ENCODE measurements around the gene PRICKLE1. TPM values are rescaled to one million over a fixed set of nuclear protein-coding genes. Genes with fewer than 3 reads are reported as not detected.

PRICKLE1 gene
- total RNA-seq, 1 donor from 2014 or later = 4.5 TPM

DNA sequence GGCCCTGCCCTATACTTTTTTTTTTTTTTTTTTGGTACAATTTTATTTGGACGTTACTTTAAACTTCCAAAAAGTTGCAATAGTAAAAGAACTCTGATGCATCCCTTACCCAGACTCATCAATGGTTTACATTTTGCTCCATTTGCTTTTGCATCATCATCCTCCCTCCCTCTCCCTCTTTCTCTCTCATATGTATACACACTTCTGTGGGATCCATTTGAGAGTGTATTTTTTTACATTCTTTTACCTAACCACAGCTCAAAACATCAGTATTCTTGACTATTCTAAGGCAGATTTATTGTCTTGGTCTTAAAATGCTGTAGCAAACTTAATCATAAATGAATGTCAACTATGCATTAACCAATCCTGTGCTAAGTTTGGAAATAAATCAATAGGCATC lies 111.6 kb downstream of the PRICKLE1 start:
- no peak for ATAC-seq (ENCODE audit: low read depth)
- Mint-ChIP-seq H3K4me3 (no peak overlapping the region), H3K27ac (no peak overlapping the region), H3K4me1 (peaks cover 81% of the 10 kb centered on the region), H3K36me3 (ENCODE audit: low read depth) (peaks cover 1% of the 10 kb centered on the region), H3K27me3 (no peaks in the 10 kb centered on the region), H3K9me3 (no peaks in the 10 kb centered on the region)
- no peak for DNase-seq
- POLR2A ChIA-PET = interaction anchor here (0.6 to 2.0 kb wide), 2 partner anchors 9 to 24 kb away, joined by 3 to 16 read pairs; no protein-coding TSS in a partner anchor
- no peak for TF ChIP-seq CTCF (IDR thresholded peaks at IDR 0.05)
- CTCF ChIA-PET = interaction anchor here (2.2 kb wide), 1 partner anchor 9 kb away, joined by 12 read pairs; no protein-coding TSS in a partner anchor
- intact Hi-C loops (cut with micrococcal nuclease) = no loop called here

DNA sequence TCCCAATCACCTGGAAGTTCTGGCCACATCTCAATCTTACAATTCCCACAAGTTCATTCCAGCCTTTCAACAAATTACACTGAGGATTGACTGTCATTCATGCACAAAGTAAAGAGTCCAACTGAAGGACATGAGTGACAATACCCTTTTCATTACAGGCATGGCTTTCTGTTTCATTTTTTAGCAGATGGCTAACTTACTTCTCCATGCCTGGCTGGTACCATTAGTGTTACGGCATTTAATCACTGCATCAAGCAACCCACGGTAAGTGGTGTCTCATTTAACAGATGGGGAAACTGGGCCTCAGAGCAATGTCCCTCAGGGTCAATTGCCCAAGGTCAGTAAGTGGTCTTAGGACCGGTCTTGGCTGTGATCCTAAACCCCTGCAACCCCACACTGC lies 114.4 kb downstream of the PRICKLE1 start:
- Mint-ChIP-seq H3K4me1 (peaks cover 83% of the 10 kb centered on the region), H3K36me3 (ENCODE audit: low read depth) (peaks cover 8% of the 10 kb centered on the region), H3K9me3 (no peaks in the 10 kb centered on the region), H3K27me3 (no peaks in the 10 kb centered on the region), H3K4me3 (peak overlapping the region; percentile 48), H3K27ac (peak overlapping the region; percentile 68)
- intact Hi-C loops (cut with micrococcal nuclease) = no loop called here
- ATAC-seq (ENCODE audit: low read depth) = peak; percentile 67
- TF ChIP-seq CTCF (IDR thresholded peaks at IDR 0.05) = no peak
- POLR2A ChIA-PET = interaction anchor here (1.0 kb wide), 1 partner anchor 8 kb away, joined by 3 read pairs; no protein-coding TSS in a partner anchor
- DNase-seq = no peak
- CTCF ChIA-PET = interaction anchor here (3.5 kb wide), 1 partner anchor 9 kb away, joined by 24 read pairs; no protein-coding TSS in a partner anchor

DNA sequence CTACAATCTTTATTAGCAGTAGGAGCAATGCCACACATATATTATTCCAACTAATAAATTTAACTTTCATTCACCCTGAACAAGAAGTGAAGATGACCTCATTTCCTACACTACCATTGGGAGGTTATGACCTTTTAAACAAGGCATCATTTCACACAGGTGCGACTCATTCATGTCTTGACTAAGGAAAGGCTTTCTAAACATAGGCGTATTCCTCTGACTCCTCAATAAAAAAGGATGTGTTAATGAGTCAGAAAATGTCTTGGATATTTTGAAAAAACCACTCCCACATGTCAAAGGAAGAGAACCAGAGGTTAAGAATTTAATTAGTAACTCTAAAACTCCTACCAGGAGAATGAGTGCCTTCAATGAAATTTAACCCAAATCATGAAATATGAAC lies 115.2 kb downstream of the PRICKLE1 start:
- H3K27me3 Mint-ChIP-seq = no peaks in the 10 kb centered on the region
- H3K9me3 Mint-ChIP-seq = no peaks in the 10 kb centered on the region
- no peak for TF ChIP-seq CTCF (IDR thresholded peaks at IDR 0.05)
- H3K4me3 Mint-ChIP-seq = no peak overlapping the region
- CTCF ChIA-PET = interaction anchor here (3.5 kb wide), 1 partner anchor 9 kb away, joined by 24 read pairs; no protein-coding TSS in a partner anchor
- intact Hi-C loops (cut with micrococcal nuclease) = no loop called here
- peaks cover 82% of the 10 kb centered on the region for H3K4me1 Mint-ChIP-seq
- ATAC-seq (ENCODE audit: low read depth) (no peak), DNase-seq (no peak)
- peak overlapping the region; percentile 68 for H3K27ac Mint-ChIP-seq
- H3K36me3 Mint-ChIP-seq (ENCODE audit: low read depth) = peaks cover 9% of the 10 kb centered on the region
- POLR2A ChIA-PET = interaction anchor here (1.0 kb wide), 1 partner anchor 9 kb away, joined by 3 read pairs; no protein-coding TSS in a partner anchor

GRCh38 chr12:42473561-42473960 lies 116.0 kb downstream of the PRICKLE1 start:
- POLR2A ChIA-PET = interaction anchor here (6.1 kb wide), 1 partner anchor 10 kb away, joined by 50 read pairs; no protein-coding TSS in a partner anchor
- Mint-ChIP-seq H3K27ac (peak overlapping the region; percentile 71), H3K27me3 (no peaks in the 10 kb centered on the region), H3K9me3 (no peaks in the 10 kb centered on the region), H3K4me1 (peaks cover 82% of the 10 kb centered on the region), H3K36me3 (ENCODE audit: low read depth) (peaks cover 12% of the 10 kb centered on the region), H3K4me3 (no peak overlapping the region)
- intact Hi-C loops (cut with micrococcal nuclease) = no loop called here
- no peak for DNase-seq
- TF ChIP-seq CTCF (IDR thresholded peaks at IDR 0.05) = no peak
- CTCF ChIA-PET = interaction anchor here (3.5 kb wide), 1 partner anchor 10 kb away, joined by 24 read pairs; no protein-coding TSS in a partner anchor
- no peak for ATAC-seq (ENCODE audit: low read depth)

DNA sequence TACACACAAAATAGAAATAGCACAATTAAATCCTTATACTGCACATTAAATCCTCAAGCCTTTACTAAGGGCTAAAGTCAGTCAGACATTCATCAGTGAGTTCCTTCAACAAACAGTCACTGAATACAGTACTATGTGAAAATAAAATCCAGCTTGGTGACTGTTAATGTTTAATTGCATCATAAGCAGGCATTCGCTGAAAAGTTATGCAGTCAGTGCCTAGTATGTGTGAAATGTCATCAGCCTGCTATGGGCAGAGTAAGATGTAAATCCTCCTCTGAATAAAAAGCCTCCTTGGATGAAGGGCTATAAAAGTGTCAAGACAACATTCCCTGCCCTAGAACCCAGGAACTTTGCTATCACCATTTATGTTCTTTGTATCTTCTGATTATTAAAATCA lies 116.4 kb downstream of the PRICKLE1 start:
- H3K4me1 Mint-ChIP-seq = peaks cover 82% of the 10 kb centered on the region
- no peak for ATAC-seq (ENCODE audit: low read depth)
- no peak overlapping the region for H3K4me3 Mint-ChIP-seq
- TF ChIP-seq CTCF (IDR thresholded peaks at IDR 0.05) = no peak
- H3K27ac Mint-ChIP-seq = peak overlapping the region; percentile 97
- H3K9me3 Mint-ChIP-seq = no peaks in the 10 kb centered on the region
- peaks cover 12% of the 10 kb centered on the region for H3K36me3 Mint-ChIP-seq (ENCODE audit: low read depth)
- no peaks in the 10 kb centered on the region for H3K27me3 Mint-ChIP-seq
- DNase-seq = no peak
- intact Hi-C loops (cut with micrococcal nuclease) = no loop called here
- POLR2A ChIA-PET = interaction anchor here (6.1 kb wide), 1 partner anchor 11 kb away, joined by 50 read pairs; no protein-coding TSS in a partner anchor
- CTCF ChIA-PET = interaction anchor here (3.5 kb wide), 1 partner anchor 11 kb away, joined by 24 read pairs; no protein-coding TSS in a partner anchor
